ENCODE data around the gene XPO5. TPM values are rescaled to one million over a fixed set of nuclear protein-coding genes. Genes with fewer than 3 reads are reported as not detected.

XPO5 gene
- 10 to 100 TPM; 23.1 to 32.3 TPM for total RNA-seq

- peak; percentile 93 for DNase-seq
- peak within 1 kb of the TSS; percentile 89 for H3K27ac ChIP-seq
- H3K36me3 ChIP-seq = no peaks in the 10 kb centered on the region
- no peaks in the 10 kb centered on the region for H3K27me3 ChIP-seq
- H3K4me1 ChIP-seq = no peaks in the 10 kb centered on the region
- H3K9ac ChIP-seq (ENCODE audit: low read depth in 2 of 2, low read length in 2 of 2) = peak within 1 kb of the TSS; percentile 87 to 88
- H3K9me3 ChIP-seq = no peaks in the 10 kb centered on the region
- peak within 1 kb of the TSS; percentile 99 for H3K4me3 ChIP-seq
- intact Hi-C loops (cut with DNase I) = no loop called here
- TF ChIP-seq CTCF (IDR thresholded peaks at IDR 0.05) = no peak
Measured at GRCh38 chr6:43575772-43576551, at the start of gene XPO5, which contains the start of gene POLH. XPO5 (minus strand) TSS chr6:43576038; CDS start chr6:43575864, 174 bp downstream. POLH (plus strand) TSS chr6:43576185; CDS start chr6:43582320, 6,135 bp downstream.

GRCh38 chr6:43625393-43625992, 49.7 kb upstream of the XPO5 start:
- Histone ChIP-seq H3K9ac (ENCODE audit: low read depth in 2 of 2, low read length in 2 of 2) (no peak overlapping the region), H3K9me3 (no peaks in the 10 kb centered on the region), H3K4me1 (no peaks in the 10 kb centered on the region), H3K36me3 (peaks cover 4% of the 10 kb centered on the region), H3K4me3 (no peak overlapping the region), H3K27ac (no peak overlapping the region), H3K27me3 (no peaks in the 10 kb centered on the region)
- no peak for TF ChIP-seq CTCF (IDR thresholded peaks at IDR 0.05)
- DNase-seq = no peak
- intact Hi-C loops (cut with DNase I) = no loop called here

- DNase-seq = no peak
- H3K4me3 ChIP-seq = no peak overlapping the region
- H3K4me1 ChIP-seq = no peaks in the 10 kb centered on the region
- H3K27ac ChIP-seq = no peak overlapping the region
- TF ChIP-seq CTCF (IDR thresholded peaks at IDR 0.05) = no peak
- intact Hi-C loops (cut with DNase I) = no loop called here
- H3K36me3 ChIP-seq = peaks cover 4% of the 10 kb centered on the region
- H3K9me3 ChIP-seq = no peaks in the 10 kb centered on the region
- H3K9ac ChIP-seq (ENCODE audit: low read depth in 2 of 2, low read length in 2 of 2) = no peak overlapping the region
- no peaks in the 10 kb centered on the region for H3K27me3 ChIP-seq
Measured at GRCh38 chr6:43624786-43625288, 49.0 kb upstream of the XPO5 start.

- DNase-seq = no peak
Measured at GRCh38 chr6:43623880-43624785, 48.3 kb upstream of the XPO5 start.

More at GRCh38 chr6:43623880-43624785, 48.3 kb upstream of the XPO5 start:
- no peak for TF ChIP-seq CTCF (IDR thresholded peaks at IDR 0.05)
- Histone ChIP-seq H3K27ac (no peak overlapping the region), H3K27me3 (no peaks in the 10 kb centered on the region), H3K4me3 (no peak overlapping the region), H3K36me3 (peaks cover 4% of the 10 kb centered on the region), H3K9ac (ENCODE audit: low read depth in 2 of 2, low read length in 2 of 2) (no peak overlapping the region), H3K4me1 (no peaks in the 10 kb centered on the region), H3K9me3 (no peaks in the 10 kb centered on the region)
- intact Hi-C loops (cut with DNase I) = no loop called here

All from colonic mucosa (tissue), 4 donors.